HG02884 (cell line): Measurements from ENCODE around the gene APOL1.
"Not testable (repeated sequence)": the region's sequence is repeated elsewhere in the genome, so short reads cannot be mapped to it uniquely, and the experiment has no call there.

Source experiments
- ATAC-seq: cut with Tn5 transposase; IDR thresholded peaks from one replicate; pipeline ENCODE4 v1.9.1; 2021; ENCODE audit warnings: mild to moderate bottlenecking, moderate library complexity; ENCODE audit not compliant: unreplicated experiment

APOL1 gene

DNA sequence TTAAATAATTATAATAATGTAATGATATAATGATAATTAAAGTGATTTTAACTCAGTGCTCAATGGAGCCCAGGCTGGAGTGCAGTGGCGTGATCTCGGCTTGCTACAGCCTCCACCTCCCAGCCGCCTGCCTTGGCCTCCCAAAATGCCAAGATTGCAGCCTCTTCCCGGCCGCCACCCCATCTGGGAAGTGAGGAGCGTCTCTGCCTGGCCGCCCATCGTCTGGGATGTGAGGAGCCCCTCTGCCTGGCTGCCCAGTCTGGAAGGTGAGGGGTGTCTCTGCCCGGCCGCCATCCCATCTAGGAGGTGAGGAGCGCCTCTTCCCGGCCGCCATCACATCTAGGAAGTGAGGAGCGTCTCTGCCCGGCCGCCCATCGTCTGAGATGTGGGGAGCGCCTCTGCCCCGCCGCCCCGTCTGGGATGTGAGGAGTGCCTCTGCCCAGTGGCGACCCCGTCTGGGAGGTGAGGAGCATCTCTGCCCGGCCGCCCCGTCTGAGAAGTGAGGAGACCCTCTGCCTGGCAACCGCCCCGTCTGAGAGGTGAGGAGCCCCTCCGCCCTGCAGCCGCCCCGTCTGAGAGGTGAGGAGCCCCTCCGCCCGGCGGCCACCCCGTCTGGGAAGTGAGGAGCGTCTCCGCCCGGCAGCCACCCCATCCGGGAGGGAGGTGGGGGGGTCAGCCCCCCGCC is 37.6 kb downstream of the APOL1 start:
- ATAC-seq: not testable (repeated sequence)

DNA sequence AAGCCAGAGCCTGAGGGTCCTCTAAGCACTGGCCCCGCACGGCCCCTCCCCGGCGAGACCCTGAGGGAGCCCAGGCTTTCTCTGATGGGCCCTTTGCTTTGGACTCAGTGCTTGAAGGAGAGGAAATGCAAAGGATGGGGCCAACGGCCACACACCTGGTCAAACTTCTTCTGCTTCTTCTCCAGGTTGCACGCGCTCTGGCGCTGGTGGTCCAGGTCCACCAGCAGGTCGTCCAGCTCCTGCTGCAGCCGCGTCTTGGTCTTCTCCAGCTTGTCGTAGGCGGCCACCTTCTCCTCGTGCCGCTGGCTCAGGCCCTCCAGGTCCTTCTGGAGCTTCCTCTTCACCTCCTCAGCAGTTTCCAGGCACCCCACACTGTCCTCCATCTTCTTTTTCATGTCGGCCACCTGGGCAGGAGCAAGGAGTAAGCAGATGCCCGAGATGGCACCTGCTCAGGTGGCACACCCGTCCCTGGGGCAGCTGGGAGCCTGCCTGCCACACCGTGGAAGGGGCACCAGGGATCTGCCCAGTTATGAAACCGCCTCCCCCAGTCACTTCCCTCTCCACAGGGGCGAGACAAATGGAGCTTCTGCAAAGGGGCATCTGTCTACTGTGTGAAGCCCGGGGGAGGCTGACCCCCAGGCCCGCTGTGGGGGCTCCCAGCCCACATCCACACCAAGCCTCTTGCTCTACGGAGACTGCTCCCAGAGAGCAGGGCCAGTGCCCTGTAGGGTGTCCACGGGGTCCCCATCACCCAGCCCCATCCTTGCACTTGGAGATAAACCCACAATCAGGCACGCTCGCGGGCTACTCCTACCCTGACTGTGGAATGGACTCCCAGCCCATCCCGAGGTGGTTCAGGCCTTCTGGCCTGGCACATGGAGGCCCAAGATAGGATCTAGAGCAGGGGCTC is 39.2 kb downstream of the APOL1 start:
- ATAC-seq: no peak

DNA sequence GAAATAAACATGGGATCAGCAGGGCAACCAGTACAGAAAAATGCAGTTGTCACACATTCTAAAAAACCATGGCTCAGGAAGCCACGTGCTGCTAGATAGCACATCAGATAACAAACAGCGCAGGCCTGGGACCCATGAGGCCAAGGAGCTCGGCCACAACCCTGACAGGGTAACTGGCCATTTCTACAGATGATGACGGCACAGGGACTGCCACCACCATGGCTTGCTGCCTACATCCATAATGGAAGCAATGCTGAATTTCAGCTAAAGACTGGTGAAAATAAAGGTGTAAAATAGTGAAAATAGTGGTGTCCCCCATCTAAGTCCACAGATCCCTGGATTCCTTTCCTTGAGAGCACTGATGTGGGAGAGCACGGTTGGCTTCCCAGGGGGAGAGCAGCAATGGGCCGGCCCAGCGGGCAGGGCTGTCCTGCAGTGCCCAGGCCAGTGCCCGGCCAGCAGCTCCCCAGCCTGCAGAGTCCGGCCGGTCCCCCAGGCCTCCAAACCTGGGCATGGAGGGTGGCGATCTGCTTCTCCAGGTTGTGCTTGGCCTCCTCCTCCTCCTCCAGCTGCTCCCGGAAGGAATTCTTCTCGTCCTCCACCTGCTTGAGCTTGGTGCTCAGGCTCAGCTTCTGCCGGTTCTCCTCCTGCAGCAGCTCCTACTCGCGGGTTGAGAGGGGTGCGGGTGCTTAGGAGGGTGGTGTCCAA is 40.0 kb downstream of the APOL1 start:
- no peak for ATAC-seq

DNA sequence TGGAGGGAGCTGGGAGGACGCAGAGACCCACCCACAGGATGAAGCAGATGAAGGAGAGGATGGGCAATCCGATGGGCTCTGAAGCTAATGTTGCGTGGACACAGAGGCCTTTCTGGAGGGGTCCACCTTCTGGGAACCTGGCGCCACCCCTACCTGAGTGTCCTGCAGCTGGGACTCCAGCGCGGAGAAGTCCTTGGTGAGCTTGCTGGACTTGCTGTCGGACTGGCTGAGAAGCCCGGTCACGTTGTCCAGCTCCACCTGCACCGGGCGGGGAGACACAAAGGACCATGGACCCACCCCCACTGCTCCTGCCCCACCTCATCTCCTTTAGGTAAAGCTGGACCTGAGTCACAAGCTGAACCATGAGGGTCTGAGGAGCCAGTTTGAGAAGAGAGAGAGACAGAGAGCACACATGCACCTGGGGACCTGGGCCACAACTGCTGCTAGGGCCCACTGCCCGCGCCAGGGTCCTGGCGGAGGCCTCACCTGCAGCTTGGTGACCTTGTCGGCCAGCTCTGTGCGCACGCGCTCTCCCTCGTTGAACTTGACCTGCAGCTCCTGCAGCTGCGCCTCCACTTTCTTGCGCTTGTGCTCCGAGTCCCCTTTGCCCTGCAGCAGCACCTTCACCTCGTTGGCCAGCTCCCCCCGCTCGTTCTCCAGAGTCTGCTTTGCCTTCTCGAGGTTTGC is 40.8 kb downstream of the APOL1 start:
- ATAC-seq: no peak

DNA sequence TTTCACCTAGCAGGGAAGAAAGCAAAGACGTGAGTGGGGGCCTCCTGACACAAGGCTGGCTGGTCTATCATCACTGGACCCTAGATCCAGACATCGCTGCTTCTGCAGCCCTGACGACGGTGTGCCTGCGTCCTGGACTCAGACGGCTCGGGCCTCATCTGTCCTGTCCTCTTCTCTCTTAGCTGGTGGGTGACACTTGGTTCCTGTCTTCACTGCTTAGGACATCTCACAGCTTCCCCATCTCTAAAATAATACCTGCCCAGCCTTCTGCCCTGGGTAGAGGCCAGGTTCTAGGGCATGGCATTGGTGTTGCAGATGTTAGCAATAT is 41.3 kb downstream of the APOL1 start:
- no peak for ATAC-seq

DNA sequence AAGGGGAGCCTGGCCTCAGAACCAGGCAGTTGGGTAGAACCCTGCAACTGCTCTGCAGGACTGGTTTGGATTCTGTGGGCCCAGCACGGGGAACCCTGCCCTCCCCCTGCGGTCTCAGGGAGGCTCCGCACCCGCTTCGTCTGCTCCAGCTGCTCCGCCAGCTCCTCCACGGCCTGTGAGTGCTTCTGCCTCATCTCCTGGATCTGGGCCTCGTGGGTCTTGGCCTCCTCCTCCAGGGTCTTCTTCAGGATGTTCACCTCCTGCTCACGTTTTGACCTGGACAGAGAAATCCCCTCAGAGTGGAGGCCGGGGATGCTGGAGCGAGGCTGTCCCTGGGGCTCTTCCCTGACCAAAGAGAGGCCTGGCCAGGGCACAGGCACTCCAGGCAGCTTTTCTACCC is 41.9 kb downstream of the APOL1 start:
- no peak for ATAC-seq

DNA sequence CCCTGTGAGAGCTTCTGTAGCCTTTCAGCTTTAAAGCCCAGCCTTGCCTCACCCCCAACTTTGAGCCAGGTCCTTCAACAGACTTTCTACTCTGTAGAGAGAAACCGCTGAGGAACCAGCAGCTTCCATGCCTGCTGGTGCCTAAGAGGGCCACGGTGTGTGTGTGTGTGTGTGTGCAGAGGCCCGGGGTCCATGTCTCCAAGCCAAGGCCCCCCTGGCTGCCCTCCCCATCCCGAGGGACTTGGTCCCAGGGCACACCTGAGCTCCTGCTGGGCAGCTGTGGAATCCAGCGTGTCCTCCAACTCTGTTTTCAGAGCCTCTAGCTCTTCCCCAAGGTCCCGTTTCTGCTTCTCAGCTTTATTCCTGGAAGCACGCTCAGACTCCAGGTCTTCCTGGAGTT is 42.3 kb downstream of the APOL1 start:
- ATAC-seq: no peak

DNA sequence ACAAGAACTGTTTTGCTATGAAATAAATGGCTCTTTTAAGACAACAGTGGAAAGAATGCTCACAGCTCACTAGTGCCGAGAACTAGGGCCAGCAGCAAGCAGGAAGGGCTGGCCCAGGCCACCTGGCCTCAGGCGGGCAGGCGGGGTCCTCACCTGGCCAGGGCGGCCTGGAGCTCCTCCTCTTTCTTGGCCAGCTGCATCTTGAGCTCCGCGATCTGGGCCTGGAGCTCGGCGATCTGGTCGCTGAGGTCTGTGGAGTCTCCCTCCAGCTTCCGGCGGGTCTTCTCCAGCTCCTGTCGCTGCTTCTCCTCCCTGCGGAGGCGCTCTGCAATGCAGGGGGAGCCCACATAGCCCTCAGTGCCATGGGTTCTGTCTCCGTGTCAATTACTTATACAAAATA is 43.8 kb downstream of the APOL1 start:
- no peak for ATAC-seq

DNA sequence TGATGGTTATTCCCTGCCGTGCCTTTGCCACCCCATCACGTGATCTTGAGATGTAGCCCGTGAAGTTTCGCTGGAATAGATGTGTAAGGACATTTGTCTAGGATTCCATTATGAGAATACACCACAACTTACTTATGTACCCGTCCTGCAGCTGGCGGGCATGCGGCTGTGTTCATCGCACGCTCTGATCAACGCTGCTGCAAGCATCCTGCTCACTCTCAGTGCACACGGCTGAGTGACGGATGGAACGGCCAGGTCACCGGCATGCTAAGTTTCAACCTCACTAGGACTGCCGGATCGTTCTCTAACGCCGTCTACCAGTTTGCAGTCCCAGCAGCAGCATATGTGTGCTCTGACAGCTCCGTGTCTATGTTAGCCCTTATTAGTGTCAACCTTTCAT is 44.6 kb downstream of the APOL1 start:
- ATAC-seq: no peak

DNA sequence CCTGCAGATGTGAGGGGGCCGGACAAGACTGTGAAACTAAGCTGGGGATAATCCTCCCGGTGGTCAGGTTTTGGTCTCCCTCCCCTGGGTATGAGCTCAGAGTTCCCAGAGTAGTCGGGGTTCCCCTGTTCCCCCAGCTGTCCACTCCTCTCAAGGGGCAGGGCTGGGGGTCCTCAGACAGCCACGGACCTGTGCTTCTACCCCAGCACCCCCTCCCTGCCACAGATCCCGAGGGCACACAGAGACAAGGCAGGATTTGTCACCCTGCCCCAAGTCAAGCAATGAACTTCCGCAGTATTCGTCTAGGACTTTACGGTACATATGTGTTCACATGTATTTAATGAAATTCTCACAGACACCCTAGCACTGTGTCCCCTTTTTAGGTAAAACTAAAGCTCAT is 45.2 kb downstream of the APOL1 start:
- ATAC-seq: no peak

DNA sequence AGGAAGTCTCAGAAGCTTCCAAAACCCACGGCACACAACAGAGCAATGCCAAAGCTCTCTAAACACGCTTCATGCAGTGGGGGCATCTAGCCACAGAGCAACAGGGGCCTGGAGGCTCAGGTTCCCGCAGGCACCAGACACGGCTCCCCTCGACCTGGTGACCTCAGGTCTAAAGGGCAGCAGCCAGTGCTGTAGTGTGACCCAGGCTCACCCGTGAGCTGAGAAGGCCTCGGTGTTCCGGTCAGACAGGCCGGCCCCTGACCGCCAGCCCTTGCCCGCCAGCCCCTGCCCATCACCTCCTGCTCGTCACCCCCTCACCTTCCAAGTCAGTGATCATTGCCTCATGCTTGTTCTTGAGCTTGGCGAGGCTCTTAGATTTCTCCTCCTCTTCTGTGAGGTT is 45.7 kb downstream of the APOL1 start:
- no peak for ATAC-seq

DNA sequence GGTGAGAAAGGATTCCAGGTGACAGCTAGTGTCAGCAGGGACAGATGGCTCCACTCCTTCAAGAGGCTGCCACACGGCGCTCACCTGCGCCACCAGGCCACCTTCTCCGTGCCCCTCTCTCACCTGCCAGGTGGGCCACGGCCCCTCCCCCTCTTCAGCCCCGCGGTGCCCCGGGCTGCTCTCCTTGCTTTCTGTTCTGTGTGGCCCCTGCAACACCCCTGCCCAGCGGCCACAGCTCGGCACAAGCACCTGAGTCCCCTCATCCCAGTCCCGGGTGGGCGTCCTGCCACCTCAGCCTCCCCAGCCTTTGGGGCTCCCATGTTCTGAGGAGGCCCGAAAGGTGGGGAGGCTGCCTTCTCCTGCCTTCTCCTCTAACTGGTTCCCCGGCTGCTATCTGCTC is 46.4 kb downstream of the APOL1 start:
- ATAC-seq: no peak

DNA sequence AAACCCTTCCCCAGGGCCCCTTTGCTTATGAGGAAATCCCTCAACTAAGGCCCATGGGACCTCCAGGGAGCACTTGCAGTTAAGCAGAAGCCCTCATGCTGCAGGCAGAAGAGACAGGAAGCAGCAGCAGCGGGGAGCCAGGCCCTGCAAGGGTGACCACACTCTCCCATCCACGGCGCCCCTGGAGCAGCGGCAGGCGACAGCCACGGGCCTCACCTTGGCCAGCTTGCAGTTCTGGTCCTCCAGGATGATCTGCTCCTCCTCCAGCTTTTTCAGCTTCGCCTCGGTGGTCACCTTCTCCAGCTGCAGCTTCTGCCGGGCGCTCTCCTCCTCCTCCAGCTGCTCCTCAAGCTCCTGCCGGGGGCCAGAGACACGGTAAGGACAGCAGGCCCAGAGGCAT is 47.0 kb downstream of the APOL1 start:
- no peak for ATAC-seq

DNA sequence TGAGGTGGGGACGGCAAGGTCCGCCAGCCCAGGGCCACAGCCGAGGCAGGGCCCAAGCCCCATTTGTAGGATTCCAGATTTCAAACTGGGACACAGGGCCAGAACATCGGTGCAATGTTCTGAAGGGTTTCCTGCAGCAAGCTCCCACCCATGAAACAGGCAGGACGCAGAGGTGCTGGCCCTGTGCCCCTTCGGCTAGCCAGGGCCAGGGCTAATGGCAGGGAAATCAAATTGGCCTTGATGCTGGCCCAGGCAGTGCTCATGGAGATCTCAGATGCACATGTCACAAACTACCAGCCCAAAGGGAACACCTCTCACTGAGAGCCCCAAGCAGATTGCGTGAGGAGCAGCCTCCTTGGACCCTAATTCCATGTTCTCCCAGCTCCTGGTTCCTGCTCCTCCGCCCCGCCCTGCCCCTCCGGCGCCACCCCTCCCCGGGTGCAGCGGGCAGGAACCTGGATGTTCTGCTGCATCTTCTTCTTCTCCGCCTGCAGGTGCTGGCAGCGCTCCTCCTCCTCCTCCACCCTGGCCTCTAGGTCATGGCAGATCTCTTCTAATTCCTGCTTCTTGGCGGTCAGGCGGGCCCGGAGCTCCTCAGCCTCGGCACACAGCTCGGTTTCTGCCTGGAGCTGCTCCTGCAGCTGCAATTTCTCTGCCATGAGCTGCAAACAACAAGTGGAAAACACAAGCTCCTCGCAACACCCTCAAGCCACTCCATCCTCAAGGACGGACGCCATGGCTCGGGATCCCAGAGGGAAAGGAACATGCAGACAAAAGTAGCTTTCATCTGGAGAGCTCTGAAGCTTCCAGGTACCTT is 47.7 kb downstream of the APOL1 start:
- ATAC-seq: no peak

DNA sequence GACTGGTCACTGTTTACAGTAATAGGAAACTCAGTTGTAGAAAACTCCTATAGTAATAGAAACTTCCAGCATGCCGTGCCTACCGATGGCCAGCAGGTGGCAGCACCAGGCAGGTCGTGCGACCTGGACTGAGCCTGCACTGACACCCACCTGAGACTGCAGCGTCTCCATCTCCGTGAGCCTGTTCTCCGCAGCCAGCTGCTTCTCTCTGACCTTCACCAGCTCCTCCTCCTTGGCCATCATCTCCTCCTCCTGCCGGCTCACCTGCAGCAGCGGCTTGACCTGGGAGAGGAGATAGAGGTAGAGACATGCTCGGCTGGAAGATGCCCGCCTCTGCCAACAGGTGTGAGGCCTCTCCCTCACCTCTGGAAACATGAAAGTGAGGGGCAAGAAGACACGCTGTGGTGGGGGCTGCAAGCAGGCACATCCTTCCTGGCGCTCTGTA is 48.5 kb downstream of the APOL1 start:
- ATAC-seq: no peak

DNA sequence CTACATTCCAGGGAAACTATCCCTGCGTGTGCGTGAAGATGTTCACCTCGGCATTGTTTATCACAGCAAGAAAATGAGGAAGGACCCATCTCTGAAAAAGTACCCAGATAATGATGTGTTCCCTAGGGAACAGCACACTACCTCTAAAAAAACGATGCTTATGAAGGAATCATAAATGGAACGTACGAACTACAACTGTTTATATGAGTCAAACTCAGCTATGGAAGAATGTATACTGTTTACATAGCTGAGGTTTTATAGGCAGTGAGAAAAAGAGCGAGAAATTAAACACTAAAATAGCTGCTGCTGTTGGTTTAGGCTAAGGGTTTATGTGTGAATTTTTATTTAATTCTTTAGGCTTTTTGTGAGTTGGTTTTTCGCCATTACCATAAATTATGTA is 48.9 kb downstream of the APOL1 start:
- no peak for ATAC-seq

DNA sequence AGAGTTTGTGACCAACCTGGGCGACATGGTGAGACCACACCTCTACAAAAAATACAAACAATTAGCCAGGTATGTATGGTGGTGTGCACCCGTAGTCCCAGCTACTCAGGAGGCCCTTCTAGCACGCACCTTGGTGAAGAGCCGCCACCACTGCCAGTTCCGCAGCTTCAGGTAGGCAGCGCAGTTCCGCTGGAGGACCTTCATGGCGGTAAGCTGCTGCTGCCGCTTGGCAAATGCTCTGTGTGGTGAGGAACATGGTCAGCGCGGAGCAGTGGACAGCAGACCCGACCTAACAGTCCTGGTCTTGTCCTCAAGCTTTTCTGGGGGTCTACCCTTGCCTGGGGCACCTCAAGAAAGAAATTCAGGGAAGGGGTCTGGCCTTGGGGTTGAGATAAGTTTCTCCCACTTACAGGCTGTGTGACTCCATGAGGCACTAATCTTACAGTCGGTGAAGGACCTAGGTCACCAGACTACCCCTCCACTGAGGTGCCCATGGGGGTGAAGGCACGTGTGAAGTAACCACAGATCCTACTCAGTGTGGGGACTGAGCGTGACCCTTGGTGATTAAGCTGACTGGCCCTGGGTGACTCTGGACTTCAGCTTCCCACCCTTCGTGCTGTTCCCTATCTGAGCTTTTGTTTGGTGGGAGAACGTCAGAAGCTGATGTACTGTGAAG is 49.6 kb downstream of the APOL1 start:
- no peak for ATAC-seq

DNA sequence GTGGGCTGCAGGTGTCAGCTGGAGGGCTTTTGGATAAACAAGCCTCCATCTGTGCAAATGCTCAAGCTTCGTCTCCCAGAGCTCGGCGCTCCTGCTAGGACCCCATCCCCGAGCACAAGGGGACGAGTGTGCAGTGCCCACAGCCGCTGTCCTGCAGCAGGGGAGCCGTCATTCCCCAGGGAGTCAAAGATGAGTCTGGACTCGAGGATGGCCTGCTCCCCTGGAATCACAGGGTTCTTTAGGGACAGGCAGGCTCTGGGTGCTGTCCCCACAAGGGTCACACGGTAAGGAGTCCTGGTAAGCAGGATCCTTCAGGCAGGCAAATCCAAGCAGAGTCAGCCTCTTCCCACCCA is 50.2 kb downstream of the APOL1 start:
- ATAC-seq: no peak

DNA sequence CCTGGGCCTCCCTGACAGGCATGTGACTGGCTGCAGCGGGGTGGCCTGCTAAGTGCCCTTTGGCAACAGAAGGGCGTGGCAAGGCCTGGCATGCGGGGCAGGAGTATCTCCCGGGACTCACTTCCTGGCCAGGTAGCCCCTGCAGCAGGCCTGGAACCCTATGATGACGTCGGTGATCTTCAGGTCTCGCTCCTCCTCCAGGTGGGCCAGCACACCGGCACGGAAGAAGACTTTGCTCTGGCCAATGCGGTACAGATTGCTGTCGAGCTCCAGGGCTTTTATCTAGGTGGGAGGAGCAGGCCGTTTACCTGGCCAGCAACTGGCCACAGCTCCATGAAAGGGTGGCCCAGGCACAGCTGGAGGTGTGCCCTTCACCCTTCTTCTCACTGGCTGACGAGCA is 50.9 kb downstream of the APOL1 start:
- no peak for ATAC-seq

DNA sequence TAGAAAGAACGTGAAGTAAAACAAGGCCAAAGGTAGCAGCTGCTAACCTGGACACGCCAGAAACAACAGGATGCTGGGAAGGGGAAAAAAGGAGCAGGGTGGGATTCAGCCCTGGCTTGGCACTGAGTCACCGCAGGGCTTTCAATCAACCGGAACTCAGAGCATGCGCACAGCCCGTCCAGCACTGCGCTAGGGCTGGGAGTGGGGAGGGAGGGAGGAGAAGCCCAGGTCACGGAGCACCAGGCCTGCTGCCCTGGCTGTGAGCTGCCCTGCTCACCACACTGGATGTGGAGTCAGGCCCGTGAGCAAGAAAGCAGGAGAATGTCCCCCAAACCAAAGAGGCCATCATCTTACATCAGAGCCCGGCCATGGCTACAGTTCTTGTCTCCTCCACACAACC is 51.5 kb downstream of the APOL1 start:
- no peak for ATAC-seq
